ENCODE data around the gene PI4KA. TPM values are rescaled to one million over a fixed set of nuclear protein-coding genes. Genes with fewer than 3 reads are reported as not detected.

PI4KA gene
- total and polyA plus RNA-seq, 2 of the 13 experiments (the other 11 are each of a cell fraction or from before 2014, with no cell fraction given): 27.4 to 56.4 TPM

DNA sequence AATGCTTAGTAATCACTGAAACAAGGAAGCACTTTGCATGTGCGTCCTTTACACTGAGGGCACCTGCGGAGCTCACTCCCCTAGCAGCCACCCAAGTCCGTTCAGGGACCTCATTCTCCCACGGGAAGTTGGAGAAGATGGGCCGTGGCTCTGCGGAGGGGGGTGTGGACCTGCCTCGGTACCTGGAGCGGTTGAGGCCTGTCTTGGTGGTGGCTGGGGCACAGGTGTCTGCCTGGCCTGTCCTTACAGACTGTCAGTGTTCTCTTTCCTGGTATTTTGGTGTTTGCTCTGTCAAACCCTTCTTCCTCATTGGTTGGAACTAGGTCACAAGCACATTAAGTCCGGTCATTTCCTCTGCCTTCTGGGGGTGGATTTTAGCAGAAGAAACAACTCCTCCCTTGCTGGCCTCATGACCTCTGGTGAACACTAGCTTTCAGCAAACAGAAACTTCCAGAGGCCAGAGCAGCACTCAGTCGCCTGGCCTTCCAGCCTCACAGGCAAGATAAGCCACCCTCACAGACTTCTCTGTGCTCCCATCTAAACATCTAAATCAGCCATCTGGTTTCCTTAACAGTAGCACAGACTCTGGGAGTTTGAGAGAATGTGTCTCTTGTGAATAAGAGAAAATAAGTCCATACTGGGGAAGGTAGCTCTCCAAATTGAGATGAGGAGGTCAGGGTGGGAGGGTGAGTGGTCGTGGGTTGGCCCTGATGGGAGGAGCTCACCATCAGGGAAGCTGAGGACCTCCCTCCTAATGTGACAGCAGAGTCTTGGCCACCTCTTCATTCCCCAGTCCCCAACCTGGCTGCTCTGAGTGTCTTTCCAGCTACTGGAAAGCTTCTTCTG, 8.8 kb upstream of the PI4KA start (continued):
- no peak for TF ChIP-seq HIVEP1 (CRISPR knock-in tag; IDR thresholded peaks at IDR 0.05)
- TF ChIP-seq ZNF530 (CRISPR knock-in tag; IDR thresholded peaks at IDR 0.05; ENCODE audit: low read depth): no peak
- TF ChIP-seq, protein P1, sequence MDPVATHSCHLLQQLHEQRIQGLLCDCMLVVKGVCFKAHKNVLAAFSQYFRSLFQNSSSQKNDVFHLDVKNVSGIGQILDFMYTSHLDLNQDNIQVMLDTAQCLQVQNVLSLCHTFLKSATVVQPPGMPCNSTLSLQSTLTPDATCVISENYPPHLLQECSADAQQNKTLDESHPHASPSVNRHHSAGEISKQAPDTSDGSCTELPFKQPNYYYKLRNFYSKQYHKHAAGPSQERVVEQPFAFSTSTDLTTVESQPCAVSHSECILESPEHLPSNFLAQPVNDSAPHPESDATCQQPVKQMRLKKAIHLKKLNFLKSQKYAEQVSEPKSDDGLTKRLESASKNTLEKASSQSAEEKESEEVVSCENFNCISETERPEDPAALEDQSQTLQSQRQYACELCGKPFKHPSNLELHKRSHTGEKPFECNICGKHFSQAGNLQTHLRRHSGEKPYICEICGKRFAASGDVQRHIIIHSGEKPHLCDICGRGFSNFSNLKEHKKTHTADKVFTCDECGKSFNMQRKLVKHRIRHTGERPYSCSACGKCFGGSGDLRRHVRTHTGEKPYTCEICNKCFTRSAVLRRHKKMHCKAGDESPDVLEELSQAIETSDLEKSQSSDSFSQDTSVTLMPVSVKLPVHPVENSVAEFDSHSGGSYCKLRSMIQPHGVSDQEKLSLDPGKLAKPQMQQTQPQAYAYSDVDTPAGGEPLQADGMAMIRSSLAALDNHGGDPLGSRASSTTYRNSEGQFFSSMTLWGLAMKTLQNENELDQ (CRISPR knock-in tag; IDR thresholded peaks at IDR 0.05; ENCODE audit: borderline replicate concordance): no peak
- TF ChIP-seq PCBP2 (optimal IDR thresholded peaks at IDR 0.05; ENCODE audit: low read depth, low read length, poor library complexity, severe bottlenecking): no peak
- no peak for TF ChIP-seq SNAPC2 (CRISPR knock-in tag; IDR thresholded peaks at IDR 0.05)
- no peak for TF ChIP-seq RFXANK (CRISPR knock-in tag; IDR thresholded peaks at IDR 0.05)
- TF ChIP-seq GABPA (IDR thresholded peaks at IDR 0.05; ENCODE audit: low read depth, low read length): no peak
- peak; percentile 32; the same call in 1 of the 2 replicates for TF ChIP-seq GABPA (CRISPR knock-in tag; IDR thresholded peaks at IDR 0.05; ENCODE audit: low read depth)
- TF ChIP-seq TEAD3 (CRISPR knock-in tag; optimal IDR thresholded peaks at IDR 0.05; ENCODE audit: borderline replicate concordance): peak; percentile 33
- no peak for TF ChIP-seq ZKSCAN1 (IDR thresholded peaks at IDR 0.05; ENCODE audit: low read length)
- no peak for TF ChIP-seq ZSCAN25 (CRISPR knock-in tag; IDR thresholded peaks at IDR 0.05)
- no peak for TF ChIP-seq PHF20 (CRISPR knock-in tag; IDR thresholded peaks at IDR 0.05)
- TF ChIP-seq KAT8 (CRISPR knock-in tag; IDR thresholded peaks at IDR 0.05): peak; percentile 36; the same call in 1 of the 2 replicates
- TF ChIP-seq, protein P2, sequence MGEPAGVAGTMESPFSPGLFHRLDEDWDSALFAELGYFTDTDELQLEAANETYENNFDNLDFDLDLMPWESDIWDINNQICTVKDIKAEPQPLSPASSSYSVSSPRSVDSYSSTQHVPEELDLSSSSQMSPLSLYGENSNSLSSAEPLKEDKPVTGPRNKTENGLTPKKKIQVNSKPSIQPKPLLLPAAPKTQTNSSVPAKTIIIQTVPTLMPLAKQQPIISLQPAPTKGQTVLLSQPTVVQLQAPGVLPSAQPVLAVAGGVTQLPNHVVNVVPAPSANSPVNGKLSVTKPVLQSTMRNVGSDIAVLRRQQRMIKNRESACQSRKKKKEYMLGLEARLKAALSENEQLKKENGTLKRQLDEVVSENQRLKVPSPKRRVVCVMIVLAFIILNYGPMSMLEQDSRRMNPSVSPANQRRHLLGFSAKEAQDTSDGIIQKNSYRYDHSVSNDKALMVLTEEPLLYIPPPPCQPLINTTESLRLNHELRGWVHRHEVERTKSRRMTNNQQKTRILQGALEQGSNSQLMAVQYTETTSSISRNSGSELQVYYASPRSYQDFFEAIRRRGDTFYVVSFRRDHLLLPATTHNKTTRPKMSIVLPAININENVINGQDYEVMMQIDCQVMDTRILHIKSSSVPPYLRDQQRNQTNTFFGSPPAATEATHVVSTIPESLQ (CRISPR knock-in tag; conservative IDR thresholded peaks at IDR 0.05): no peak
- 0 out of 2 replicates have a peak, but pooled peaks have one; percentile 21 for TF ChIP-seq ZNF572 (CRISPR knock-in tag; IDR thresholded peaks at IDR 0.05)
- no peak for TF ChIP-seq U2AF2 (IDR thresholded peaks at IDR 0.05; ENCODE audit: low read depth, low read length)
- TF ChIP-seq, protein P3, sequence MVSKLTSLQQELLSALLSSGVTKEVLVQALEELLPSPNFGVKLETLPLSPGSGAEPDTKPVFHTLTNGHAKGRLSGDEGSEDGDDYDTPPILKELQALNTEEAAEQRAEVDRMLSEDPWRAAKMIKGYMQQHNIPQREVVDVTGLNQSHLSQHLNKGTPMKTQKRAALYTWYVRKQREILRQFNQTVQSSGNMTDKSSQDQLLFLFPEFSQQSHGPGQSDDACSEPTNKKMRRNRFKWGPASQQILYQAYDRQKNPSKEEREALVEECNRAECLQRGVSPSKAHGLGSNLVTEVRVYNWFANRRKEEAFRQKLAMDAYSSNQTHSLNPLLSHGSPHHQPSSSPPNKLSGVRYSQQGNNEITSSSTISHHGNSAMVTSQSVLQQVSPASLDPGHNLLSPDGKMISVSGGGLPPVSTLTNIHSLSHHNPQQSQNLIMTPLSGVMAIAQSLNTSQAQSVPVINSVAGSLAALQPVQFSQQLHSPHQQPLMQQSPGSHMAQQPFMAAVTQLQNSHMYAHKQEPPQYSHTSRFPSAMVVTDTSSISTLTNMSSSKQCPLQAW (CRISPR knock-in tag; IDR thresholded peaks at IDR 0.05): peak; percentile 58; the same call in 1 of the 2 replicates
- TF ChIP-seq, protein P4, sequence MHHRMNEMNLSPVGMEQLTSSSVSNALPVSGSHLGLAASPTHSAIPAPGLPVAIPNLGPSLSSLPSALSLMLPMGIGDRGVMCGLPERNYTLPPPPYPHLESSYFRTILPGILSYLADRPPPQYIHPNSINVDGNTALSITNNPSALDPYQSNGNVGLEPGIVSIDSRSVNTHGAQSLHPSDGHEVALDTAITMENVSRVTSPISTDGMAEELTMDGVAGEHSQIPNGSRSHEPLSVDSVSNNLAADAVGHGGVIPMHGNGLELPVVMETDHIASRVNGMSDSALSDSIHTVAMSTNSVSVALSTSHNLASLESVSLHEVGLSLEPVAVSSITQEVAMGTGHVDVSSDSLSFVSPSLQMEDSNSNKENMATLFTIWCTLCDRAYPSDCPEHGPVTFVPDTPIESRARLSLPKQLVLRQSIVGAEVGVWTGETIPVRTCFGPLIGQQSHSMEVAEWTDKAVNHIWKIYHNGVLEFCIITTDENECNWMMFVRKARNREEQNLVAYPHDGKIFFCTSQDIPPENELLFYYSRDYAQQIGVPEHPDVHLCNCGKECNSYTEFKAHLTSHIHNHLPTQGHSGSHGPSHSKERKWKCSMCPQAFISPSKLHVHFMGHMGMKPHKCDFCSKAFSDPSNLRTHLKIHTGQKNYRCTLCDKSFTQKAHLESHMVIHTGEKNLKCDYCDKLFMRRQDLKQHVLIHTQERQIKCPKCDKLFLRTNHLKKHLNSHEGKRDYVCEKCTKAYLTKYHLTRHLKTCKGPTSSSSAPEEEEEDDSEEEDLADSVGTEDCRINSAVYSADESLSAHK (CRISPR knock-in tag; IDR thresholded peaks at IDR 0.05; ENCODE audit: borderline replicate concordance): no peak

Data from HepG2 (cell line).